Stimulated activated CD8-positive, alpha-beta memory T cell treated with anti-CD3 and anti-CD28 coated beads, Interleukin-7, amount 100 ng/mL, for 4 hours (primary cell): ENCODE data around the gene OR4E2.
"Not testable (repeated sequence)": the region's sequence is repeated elsewhere in the genome, so short reads cannot be mapped to it uniquely, and the experiment has no call there.

Experiments
- DNase-seq, 2 donors: peaks; one replicate each; pipeline ENCODE4 v3.0.0-alpha.2; 2020; ENCODE audit warnings: low read depth in 2 of 2

The OR4E2 gene

GRCh38 chr14:21697662-21698061 is 44.0 kb downstream of the OR4E2 start:
- DNase-seq: not testable (repeated sequence)

DNA sequence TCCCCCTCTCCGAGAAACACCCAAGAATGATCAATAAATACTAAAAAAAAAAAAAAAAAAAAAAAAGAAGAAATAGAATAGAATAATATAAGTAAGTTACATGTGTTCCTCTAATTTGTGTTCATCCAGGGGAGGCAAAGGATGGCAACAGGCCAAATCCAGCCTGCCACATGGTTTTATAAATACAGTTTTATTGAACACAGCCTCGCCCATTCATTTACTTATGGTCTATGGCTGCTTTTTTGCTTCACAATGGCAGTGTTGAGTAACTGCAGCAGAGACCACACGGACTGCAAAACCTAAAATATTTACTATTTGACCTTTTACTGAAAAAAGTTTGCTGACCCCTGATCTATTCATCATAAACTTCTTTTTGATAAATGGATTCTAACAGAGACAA is 44.9 kb downstream of the OR4E2 start:
- DNase-seq: not testable (repeated sequence)

- DNase-seq: no peak
Observed at GRCh38 chr14:21699551-21699950, 45.9 kb downstream of the OR4E2 start.

DNA sequence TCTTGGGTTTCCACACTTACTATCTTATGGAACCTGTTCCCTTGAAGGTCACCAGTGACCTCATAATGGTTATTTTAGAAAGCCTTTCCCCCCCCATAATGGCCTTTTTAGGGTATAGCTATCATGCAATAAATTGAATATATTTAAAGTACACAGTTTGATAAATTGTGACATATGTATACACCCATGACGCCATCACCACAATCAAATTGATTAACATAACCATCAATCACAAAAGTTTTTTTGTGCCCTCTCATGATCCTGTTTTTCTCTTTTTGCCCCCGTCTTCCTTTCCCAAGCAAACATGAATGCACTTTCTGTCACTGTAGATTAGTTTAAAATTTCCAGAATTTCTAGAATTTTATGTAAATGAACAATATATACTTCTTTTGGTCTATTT is 48.7 kb downstream of the OR4E2 start:
- no peak for DNase-seq

DNA sequence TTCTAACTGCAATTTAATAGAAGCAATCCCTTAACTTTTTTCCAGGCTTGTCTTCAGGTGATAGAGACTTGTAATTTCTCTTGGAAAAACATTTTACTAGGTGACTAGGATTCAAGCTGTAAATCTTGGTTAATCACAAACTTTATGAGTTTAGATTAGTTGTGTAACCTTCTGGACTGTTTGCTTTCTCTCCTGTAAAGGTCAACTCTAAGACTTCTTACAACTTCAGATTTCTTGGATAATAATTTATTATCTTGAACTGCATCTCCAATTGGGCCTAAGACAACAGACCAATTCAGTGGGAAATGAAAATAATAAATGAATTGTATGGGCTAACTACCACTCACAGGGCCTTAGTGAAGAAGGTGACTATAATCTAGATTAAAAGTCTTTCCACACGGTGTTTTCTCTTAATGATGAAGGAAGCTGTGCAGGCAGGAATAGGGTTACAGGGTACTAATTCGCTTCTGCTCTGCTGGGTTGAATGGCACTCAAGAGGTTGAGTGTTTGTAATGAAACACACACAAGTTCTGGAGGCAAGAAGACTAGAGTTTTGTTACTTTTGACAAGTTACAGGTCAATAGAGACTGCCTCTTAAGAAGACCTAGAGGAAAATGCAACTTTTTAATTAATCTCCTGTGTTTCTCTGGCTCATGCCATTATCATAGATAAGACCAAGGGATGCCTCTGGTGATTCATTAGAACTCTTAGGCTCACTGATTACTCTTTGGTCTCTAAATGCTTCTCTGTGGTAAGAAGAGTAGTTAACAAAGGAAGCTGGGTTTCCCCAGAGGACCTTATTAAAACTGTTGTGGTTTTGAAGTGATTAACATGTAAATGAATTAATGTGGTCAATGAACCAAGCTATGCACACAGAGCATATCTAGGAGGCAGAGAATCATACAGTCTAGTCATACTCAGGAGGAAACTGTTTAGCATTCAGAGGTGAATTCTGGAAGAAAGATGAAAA is 50.0 kb downstream of the OR4E2 start:
- no peak for DNase-seq

GRCh38 chr14:21704338-21704737 is 50.7 kb downstream of the OR4E2 start:
- no peak for DNase-seq

- DNase-seq: no peak
Observed at GRCh38 chr14:21711360-21711961, 57.8 kb downstream of the OR4E2 start.

DNA sequence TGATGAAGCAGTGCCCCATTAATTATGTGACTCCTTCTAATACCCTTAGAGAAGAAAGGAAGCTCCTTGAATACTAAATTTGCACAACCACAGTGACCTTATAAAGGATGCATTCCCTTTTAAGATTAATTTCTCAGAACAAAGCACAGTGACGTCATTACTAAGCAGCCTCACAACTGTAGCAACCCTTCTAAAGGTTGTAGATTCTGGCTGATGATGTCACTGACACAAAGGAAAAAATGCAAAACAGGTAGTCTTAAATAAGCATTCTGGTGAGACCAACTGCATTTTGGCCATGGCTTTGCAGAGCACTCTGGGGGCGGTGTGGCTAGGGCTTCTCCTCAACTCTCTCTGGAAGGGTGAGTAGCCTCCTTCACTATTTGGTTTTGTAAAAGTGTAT is 58.4 kb downstream of the OR4E2 start:
- DNase-seq: no peak

GRCh38 chr14:21714318-21714929 is 60.8 kb downstream of the OR4E2 start:
- DNase-seq: no peak
